Measurements from ENCODE around the gene ZNF382. TPM values are rescaled to one million over a fixed set of nuclear protein-coding genes. Genes with fewer than 3 reads are reported as not detected.

ZNF382 gene
- 12.6 and 14.3 TPM in 2 replicates for total RNA-seq

GRCh38 chr19:36605101-36605876 lies at the start of gene ZNF382:
TSS of gene ZNF382 (plus strand) at chr19:36605313. CDS start at chr19:36609915, 4,602 bp downstream.
- intact Hi-C loops (cut with micrococcal nuclease) = loop anchor here (1.0 to 10.0 kb wide), 9 partner anchors 32 to 860 kb away; partner anchors contain the start of genes OVOL3, POLR2I, TBCB and ZNF260

- intact Hi-C loops (cut with micrococcal nuclease) = no loop called here
Measured at GRCh38 chr19:36564391-36564790, 40.7 kb upstream of the ZNF382 start.

GRCh38 chr19:36572593-36573019 lies 32.5 kb upstream of the ZNF382 start:
- intact Hi-C loops (cut with micrococcal nuclease) = loop anchor here (1.0 to 5.0 kb wide), 19 partner anchors 33 to 1207 kb away; partner anchors contain the start of genes ZFP14, ZFP30, ZFP82 and ZNF146

GRCh38 chr19:36573020-36573894 lies 31.9 kb upstream of the ZNF382 start, which contains the start of gene ZNF529:
TSS of gene ZNF529 (minus strand) at chr19:36573292. CDS start at chr19:36572346, 946 bp downstream.
- intact Hi-C loops (cut with micrococcal nuclease) = loop anchor here (1.0 to 5.0 kb wide), 18 partner anchors 32 to 1206 kb away; partner anchors contain the start of genes ZFP14, ZFP30, ZNF146 and ZNF260

GRCh38 chr19:36573895-36574720 lies 31.0 kb upstream of the ZNF382 start:
- intact Hi-C loops (cut with micrococcal nuclease) = loop anchor here (1.0 to 5.0 kb wide), 18 partner anchors 31 to 1205 kb away; partner anchors contain the start of genes ZFP14, ZFP30, ZNF146 and ZNF260

GRCh38 chr19:36574741-36575140 lies 30.4 kb upstream of the ZNF382 start:
- intact Hi-C loops (cut with micrococcal nuclease) = loop anchor here (5.0 kb wide), 1 partner anchor 263 kb away; the partner anchor contains the start of gene ZNF790

GRCh38 chr19:36577271-36577996 lies 27.7 kb upstream of the ZNF382 start:
- intact Hi-C loops (cut with micrococcal nuclease) = no loop called here

- intact Hi-C loops (cut with micrococcal nuclease) = no loop called here
Measured at GRCh38 chr19:36579255-36579654, 25.9 kb upstream of the ZNF382 start.

- intact Hi-C loops (cut with micrococcal nuclease) = loop anchor here (10.0 kb wide), 3 partner anchors 488 to 862 kb away; partner anchors contain the start of genes OVOL3, POLR2I, TBCB and ZNF383
Measured at GRCh38 chr19:36602681-36603080, 2.4 kb upstream of the ZNF382 start.

GRCh38 chr19:36604656-36605100 lies 435 bp upstream of the ZNF382 start:
- intact Hi-C loops (cut with micrococcal nuclease) = loop anchor here (1.0 to 10.0 kb wide), 14 partner anchors 31 to 860 kb away; partner anchors contain the start of genes OVOL3, POLR2I, TBCB and ZNF260

- intact Hi-C loops (cut with micrococcal nuclease) = loop anchor here (1.0 to 10.0 kb wide), 9 partner anchors 33 to 859 kb away; partner anchors contain the start of genes OVOL3, POLR2I, TBCB and ZNF260
Measured at GRCh38 chr19:36605877-36606478, 865 bp downstream of the ZNF382 start.

- intact Hi-C loops (cut with micrococcal nuclease) = no loop called here
Measured at GRCh38 chr19:36627057-36627456, 21.9 kb downstream of the ZNF382 start.

GRCh38 chr19:36635342-36635741 lies 30.2 kb downstream of the ZNF382 start:
- intact Hi-C loops (cut with micrococcal nuclease) = no loop called here

GRCh38 chr19:36638862-36639510 lies 33.9 kb downstream of the ZNF382 start:
- intact Hi-C loops (cut with micrococcal nuclease) = no loop called here

GRCh38 chr19:36646746-36647145 lies 41.6 kb downstream of the ZNF382 start:
- intact Hi-C loops (cut with micrococcal nuclease) = no loop called here

GRCh38 chr19:36652958-36653357 lies 47.8 kb downstream of the ZNF382 start:
- intact Hi-C loops (cut with micrococcal nuclease) = no loop called here

GRCh38 chr19:36665832-36666231 lies 60.7 kb downstream of the ZNF382 start:
- intact Hi-C loops (cut with micrococcal nuclease) = loop anchor here (1.0 to 10.0 kb wide), 13 partner anchors 21 to 803 kb away; partner anchors contain the start of genes ZFP14, ZNF260, ZNF345 and ZNF382

- intact Hi-C loops (cut with micrococcal nuclease) = loop anchor here (5.0 to 10.0 kb wide), 2 partner anchors 541 to 646 kb away; no protein-coding TSS in a partner anchor
Measured at GRCh38 chr19:36668646-36669045, 63.5 kb downstream of the ZNF382 start.
